ENCODE measurements around the gene CERS2. TPM values are rescaled to one million over a fixed set of nuclear protein-coding genes. Genes with fewer than 3 reads are reported as not detected.

CERS2 gene, protein sequence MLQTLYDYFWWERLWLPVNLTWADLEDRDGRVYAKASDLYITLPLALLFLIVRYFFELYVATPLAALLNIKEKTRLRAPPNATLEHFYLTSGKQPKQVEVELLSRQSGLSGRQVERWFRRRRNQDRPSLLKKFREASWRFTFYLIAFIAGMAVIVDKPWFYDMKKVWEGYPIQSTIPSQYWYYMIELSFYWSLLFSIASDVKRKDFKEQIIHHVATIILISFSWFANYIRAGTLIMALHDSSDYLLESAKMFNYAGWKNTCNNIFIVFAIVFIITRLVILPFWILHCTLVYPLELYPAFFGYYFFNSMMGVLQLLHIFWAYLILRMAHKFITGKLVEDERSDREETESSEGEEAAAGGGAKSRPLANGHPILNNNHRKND
- total RNA-seq, result 100 to 1,000 TPM; 153 TPM

DNA sequence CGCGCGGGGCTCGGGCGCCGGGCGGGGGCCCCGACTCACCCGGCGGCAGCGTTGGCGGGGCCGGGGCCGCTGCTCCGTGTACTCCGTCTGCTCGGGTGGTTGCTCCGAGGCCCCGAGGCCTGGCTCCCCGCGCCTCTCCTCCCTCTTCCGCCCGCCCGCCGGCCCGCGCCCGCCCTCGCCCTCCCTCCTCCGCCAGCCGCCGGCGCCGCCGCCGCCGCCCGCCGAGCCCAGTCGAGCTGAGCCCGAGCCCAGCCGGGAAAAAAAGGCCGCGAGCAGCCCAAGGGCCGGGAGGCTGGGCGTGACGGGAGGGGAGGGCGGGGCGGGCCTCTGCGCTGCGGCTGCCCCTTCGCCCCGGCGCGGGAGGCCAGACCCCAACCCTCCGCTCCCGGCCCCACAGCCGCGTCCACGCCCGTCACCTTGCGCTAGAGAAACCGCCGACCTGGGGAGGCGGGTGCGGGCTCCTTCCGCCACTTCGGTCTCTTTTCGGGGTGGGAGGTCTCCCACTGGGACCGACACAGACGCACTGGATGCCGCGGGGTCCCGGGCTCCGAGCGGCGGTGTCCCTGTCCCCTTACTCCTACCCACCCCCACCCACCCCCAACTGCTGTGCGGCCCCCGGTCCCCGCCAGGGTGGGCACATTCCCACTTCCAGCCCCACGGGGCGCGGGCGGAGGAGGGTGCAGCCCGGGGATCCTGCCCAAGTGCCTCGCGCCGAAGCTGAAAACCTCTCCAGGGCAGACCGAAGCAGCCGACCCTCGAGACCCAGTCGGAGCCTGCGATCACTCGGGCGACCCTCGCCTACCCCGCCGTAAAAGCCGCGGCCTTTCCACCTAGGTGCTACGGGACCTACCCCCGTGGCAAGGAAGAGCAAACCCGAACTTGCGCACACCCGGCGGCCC is at the start of gene CERS2:
TSS of gene CERS2 (minus strand) at position 256 of the 899 bp plus-strand sequence. CDS start 5,745 bp downstream, outside the sequence.
- no peaks in the 10 kb centered on the region for H3K9me3 Mint-ChIP-seq
- peaks cover 53% of the 10 kb centered on the region for H3K4me1 Mint-ChIP-seq
- peak; percentile 68 for ATAC-seq (ENCODE audit: low read depth)
- peak; percentile 85 for DNase-seq
- H3K27me3 Mint-ChIP-seq, result peaks cover 2% of the 10 kb centered on the region
- peak within 1 kb of the TSS; percentile 90 for H3K4me3 Mint-ChIP-seq
- H3K36me3 Mint-ChIP-seq, result no peaks in the 10 kb centered on the region
- POLR2A ChIA-PET, result interaction anchor here (0.6 to 2.0 kb wide), 8 partner anchors 15 to 1088 kb away, joined by 3 to 9 read pairs (median 4); partner anchors contain the start of genes ENSA, MINDY1 and SETDB1
- peak within 1 kb of the TSS; percentile 86 for H3K27ac Mint-ChIP-seq

DNA sequence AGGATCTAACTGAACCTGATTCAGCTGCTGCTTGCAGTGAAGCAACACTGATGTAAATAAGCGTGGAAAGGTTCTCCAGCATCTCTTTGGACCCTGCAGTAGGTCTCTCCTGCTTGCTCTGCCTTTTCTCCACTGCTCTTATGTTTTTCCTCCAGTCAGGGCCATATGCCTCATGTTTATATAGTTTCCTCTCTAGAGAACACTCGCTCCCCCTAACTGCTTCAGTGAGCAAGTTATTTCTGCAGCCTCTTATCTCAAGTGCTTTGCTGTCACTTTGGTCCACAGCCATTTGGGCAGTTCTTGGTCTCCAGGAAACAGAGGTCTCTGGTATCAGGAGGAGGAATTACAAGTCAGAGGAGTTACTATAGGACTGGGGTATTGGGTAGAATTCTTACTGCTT is 38.9 kb upstream of the CERS2 start:
- DNase-seq (no peak), ATAC-seq (ENCODE audit: low read depth) (no peak)
- H3K9me3 Mint-ChIP-seq, result no peaks in the 10 kb centered on the region
- POLR2A ChIA-PET, result no interaction called here
- peaks cover 4% of the 10 kb centered on the region for H3K36me3 Mint-ChIP-seq
- no peaks in the 10 kb centered on the region for H3K27me3 Mint-ChIP-seq
- peaks cover 22% of the 10 kb centered on the region for H3K4me1 Mint-ChIP-seq
- no peak overlapping the region for H3K4me3 Mint-ChIP-seq
- no peak overlapping the region for H3K27ac Mint-ChIP-seq

DNA sequence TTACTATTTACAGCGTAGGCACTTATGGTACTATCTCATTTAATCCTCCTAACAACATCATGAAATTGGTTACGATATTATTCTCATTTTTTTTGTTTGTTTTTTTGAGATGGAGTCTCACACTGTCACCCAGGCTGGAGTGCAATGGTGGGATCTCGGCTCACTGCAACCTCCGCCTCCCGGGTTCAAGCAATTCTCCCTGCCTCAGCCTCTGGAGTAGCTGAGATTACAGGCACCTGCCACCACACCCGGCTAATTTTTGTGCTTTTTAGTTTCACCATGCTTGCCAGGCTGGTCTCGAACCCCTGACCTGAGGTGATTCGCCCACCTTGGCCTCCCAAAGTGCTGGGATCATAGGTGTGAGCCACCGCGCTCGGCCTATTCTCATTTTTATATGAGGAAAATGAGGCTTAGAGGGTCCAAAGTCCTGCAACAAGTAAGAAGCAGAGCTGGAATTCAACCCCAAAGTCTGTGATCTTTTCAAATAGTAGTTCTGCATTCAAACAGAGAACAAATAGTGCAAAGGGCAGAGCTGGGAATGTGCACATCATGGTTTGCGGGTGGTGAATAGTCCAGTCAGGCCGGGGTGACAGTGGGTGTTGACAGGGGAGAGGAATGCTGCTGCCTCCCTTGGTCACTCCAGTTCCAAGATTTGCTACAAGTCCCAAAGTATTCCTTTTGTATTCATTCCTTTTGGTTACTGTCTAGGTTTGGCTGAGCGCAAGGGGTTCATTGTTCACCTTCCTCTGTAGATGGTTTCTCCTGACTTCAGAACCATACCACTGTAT is 38.2 kb upstream of the CERS2 start:
- Mint-ChIP-seq H3K9me3 (no peaks in the 10 kb centered on the region), H3K4me3 (no peak overlapping the region), H3K27me3 (no peaks in the 10 kb centered on the region), H3K36me3 (peaks cover 4% of the 10 kb centered on the region), H3K4me1 (peaks cover 27% of the 10 kb centered on the region), H3K27ac (no peak overlapping the region)
- ATAC-seq (ENCODE audit: low read depth), result no peak
- POLR2A ChIA-PET, result no interaction called here
- no peak for DNase-seq

DNA sequence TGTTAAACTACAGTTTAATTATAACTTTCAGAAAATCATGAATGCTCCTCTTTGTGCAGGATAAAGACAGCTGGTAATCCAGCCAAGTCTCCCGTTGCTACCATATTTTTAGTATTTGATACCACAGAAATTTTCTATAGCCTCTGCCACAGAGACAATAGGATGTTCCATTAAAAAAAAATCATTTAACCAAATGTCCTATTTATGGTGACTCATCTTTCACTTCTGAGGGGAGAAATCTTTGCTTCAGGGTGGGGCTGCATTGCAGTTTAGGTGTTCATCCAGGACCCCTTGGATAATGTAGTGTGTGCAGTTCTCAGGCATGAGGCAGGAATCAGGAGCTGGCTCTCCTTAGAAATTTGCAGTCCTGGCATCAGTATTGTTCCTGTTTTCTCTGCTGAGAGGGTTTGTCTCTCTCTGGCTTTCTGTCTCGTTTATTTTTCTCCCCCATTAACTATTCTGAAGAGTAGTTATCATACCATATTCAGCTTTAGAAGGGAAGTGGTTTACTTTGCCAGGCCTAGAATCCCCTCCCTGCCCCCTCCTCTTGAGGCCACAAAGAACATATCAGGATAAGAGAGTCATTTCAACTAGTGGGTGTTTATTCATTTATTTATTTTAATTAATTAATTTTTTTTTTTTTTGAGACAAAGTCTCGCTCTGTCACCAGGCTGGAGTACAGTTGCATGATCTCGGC is 36.7 kb upstream of the CERS2 start:
- no peaks in the 10 kb centered on the region for H3K9me3 Mint-ChIP-seq
- no peaks in the 10 kb centered on the region for H3K27me3 Mint-ChIP-seq
- no peak for DNase-seq
- peak overlapping the region; percentile 50 for H3K4me3 Mint-ChIP-seq
- H3K36me3 Mint-ChIP-seq, result peaks cover 4% of the 10 kb centered on the region
- peak overlapping the region; percentile 48 for H3K27ac Mint-ChIP-seq
- ATAC-seq (ENCODE audit: low read depth), result no peak
- peaks cover 40% of the 10 kb centered on the region for H3K4me1 Mint-ChIP-seq
- POLR2A ChIA-PET, result interaction anchor here (1.2 to 1.5 kb wide), 2 partner anchors 37 to 145 kb away, joined by 3 to 6 read pairs; partner anchors contain the start of genes C1orf56 and TNFAIP8L2

DNA sequence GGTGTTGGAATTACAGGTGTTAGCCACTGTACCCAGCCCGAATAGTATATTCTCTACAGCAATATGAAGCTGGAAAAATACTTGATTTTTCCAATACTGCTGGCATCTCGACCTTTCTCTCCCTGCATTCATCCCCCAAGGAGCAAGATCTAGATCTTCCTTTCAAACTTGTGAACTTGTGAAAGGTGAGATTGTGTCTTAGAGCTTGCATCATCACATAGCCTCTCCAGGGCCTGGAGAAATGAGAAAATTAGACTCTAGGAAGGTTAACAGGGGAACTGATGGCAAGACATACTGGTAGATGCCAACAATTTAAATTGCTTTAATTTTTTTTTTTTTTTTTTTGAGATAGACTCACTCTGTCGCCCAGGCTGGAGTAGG is 35.7 kb upstream of the CERS2 start:
- peaks cover 3% of the 10 kb centered on the region for H3K36me3 Mint-ChIP-seq
- no peak overlapping the region for H3K27ac Mint-ChIP-seq
- H3K9me3 Mint-ChIP-seq, result no peaks in the 10 kb centered on the region
- POLR2A ChIA-PET, result interaction anchor here (0.7 kb wide), 1 partner anchor 101 kb away, joined by 3 read pairs; no protein-coding TSS in a partner anchor
- H3K27me3 Mint-ChIP-seq, result no peaks in the 10 kb centered on the region
- peaks cover 48% of the 10 kb centered on the region for H3K4me1 Mint-ChIP-seq
- peak overlapping the region; percentile 4 for H3K4me3 Mint-ChIP-seq
- no peak for DNase-seq
- no peak for ATAC-seq (ENCODE audit: low read depth)

DNA sequence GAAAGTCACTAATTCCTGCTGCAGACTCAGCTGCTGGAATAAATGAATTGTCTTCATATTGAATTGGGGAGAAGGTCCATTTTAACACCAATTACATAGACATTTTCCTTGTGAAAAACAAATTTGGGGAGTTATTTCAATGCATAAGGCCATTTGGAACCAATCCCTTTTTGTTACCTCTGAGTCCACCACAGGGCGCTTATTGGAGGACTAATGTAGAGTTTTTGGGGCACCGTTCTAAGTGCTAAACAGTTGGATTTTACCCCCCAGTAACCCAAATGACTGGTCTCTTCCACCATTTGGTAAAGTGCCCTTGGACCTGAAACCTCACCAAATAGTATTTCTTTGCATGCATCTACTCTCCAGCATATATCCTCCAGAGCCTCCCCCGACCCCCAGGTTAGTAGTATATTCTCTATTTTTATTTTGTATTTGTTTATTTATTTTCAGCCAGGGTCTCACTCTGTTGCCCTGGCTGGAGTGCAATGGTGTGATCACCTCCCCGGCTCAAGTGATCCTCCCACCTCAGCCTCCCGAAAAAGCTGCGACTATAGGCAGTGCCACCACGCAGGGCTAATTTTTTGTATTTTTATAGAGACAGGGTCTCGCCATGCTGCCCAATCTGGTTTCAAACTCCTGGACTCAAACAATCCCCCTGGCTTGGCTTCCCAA is 35.2 kb upstream of the CERS2 start:
- H3K27ac Mint-ChIP-seq, result no peak overlapping the region
- peaks cover 3% of the 10 kb centered on the region for H3K36me3 Mint-ChIP-seq
- no peaks in the 10 kb centered on the region for H3K9me3 Mint-ChIP-seq
- POLR2A ChIA-PET, result interaction anchor here (0.7 kb wide), 1 partner anchor 101 kb away, joined by 3 read pairs; no protein-coding TSS in a partner anchor
- H3K4me3 Mint-ChIP-seq, result peak overlapping the region; percentile 98
- peaks cover 51% of the 10 kb centered on the region for H3K4me1 Mint-ChIP-seq
- DNase-seq (no peak), ATAC-seq (ENCODE audit: low read depth) (no peak)
- H3K27me3 Mint-ChIP-seq, result no peaks in the 10 kb centered on the region

- ATAC-seq (ENCODE audit: low read depth) (no peak), DNase-seq (no peak)
- H3K27ac Mint-ChIP-seq, result peak overlapping the region; percentile 96
- POLR2A ChIA-PET, result no interaction called here
- H3K36me3 Mint-ChIP-seq, result peaks cover 3% of the 10 kb centered on the region
- no peaks in the 10 kb centered on the region for H3K27me3 Mint-ChIP-seq
- H3K4me1 Mint-ChIP-seq, result peaks cover 55% of the 10 kb centered on the region
- peak overlapping the region; percentile 98 for H3K4me3 Mint-ChIP-seq
- no peaks in the 10 kb centered on the region for H3K9me3 Mint-ChIP-seq
Measured at GRCh38 chr1:151009206-151009587, 34.6 kb upstream of the CERS2 start.

- peak; percentile 85 for ATAC-seq (ENCODE audit: low read depth)
- Mint-ChIP-seq H3K27me3 (no peaks in the 10 kb centered on the region), H3K27ac (peak within 1 kb of the TSS; percentile 96), H3K4me3 (peak within 1 kb of the TSS; percentile 98), H3K4me1 (peaks cover 60% of the 10 kb centered on the region), H3K9me3 (no peaks in the 10 kb centered on the region), H3K36me3 (peaks cover 3% of the 10 kb centered on the region)
- peak; percentile 97 for DNase-seq
- POLR2A ChIA-PET, result interaction anchor here (0.7 to 1.0 kb wide), 3 partner anchors 28 to 148 kb away, joined by 3 to 4 read pairs (median 4); partner anchors contain the start of gene TNFAIP8L2
Measured at GRCh38 chr1:151008244-151009205, 33.9 kb upstream of the CERS2 start, which contains the start of gene PRUNE1. Gene PRUNE1 (plus strand): TSS chr1:151008449. CDS start chr1:151008633, 184 bp downstream.

- H3K9me3 Mint-ChIP-seq, result no peaks in the 10 kb centered on the region
- peak overlapping the region; percentile 98 for H3K4me3 Mint-ChIP-seq
- no peak for ATAC-seq (ENCODE audit: low read depth)
- POLR2A ChIA-PET, result interaction anchor here (0.9 to 1.0 kb wide), 3 partner anchors 41 to 428 kb away, joined by 3 to 4 read pairs (median 3); partner anchors contain the start of genes MCL1 and TNFAIP8L2
- H3K27me3 Mint-ChIP-seq, result no peaks in the 10 kb centered on the region
- H3K4me1 Mint-ChIP-seq, result peaks cover 65% of the 10 kb centered on the region
- H3K36me3 Mint-ChIP-seq, result peaks cover 3% of the 10 kb centered on the region
- H3K27ac Mint-ChIP-seq, result peak overlapping the region; percentile 96
- no peak for DNase-seq
Measured at GRCh38 chr1:151007853-151008243, 33.2 kb upstream of the CERS2 start.

DNA sequence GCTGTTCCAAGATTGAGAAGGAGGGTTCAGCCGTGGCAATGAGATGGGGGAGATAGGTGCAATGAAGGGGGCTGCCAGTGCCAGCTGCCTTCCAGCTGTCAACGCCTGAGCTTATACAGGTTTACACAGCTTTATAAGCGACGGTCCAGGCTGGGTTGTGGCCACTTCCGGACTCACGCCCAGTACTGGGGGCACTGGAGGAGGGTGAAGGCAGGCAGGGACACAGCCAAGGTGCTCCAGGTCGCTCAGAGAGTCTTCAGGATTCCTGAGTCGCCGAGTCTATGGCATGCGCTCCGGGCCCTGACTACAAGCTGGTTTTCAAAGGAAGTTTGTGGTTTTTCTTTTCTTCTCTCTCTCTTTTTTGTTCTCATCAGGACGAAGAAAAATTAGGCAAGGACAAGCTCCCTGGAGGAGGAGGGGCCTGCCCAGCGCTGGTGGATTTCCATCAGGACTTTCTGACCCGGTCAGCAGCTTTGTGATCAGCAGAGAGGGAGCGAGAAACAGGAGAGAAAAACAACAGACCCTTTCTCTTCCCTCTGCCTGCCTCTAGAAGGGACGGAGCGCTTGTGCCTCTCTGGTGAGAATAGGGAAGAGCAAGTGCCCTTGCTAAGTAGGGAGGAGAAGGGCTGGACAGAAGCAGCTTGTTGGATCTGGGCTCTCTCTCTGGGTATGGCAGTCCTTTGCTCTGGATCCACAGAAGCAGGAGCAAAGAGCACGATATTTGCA is 31.9 kb upstream of the CERS2 start, which contains the start of gene MINDY1:
TSS of gene MINDY1 (minus strand) at position 576 of the 726 bp plus-strand sequence. CDS start 4,285 bp downstream, outside the sequence.
- H3K4me1 Mint-ChIP-seq, result peaks cover 73% of the 10 kb centered on the region
- H3K27me3 Mint-ChIP-seq, result no peaks in the 10 kb centered on the region
- POLR2A ChIA-PET, result interaction anchor here (0.5 to 2.5 kb wide), 12 partner anchors 30 to 1120 kb away, joined by 3 to 18 read pairs (median 4); partner anchors contain the start of genes CDC42SE1, CERS2, GOLPH3L and MCL1
- H3K9me3 Mint-ChIP-seq, result no peaks in the 10 kb centered on the region
- peaks cover 3% of the 10 kb centered on the region for H3K36me3 Mint-ChIP-seq
- peak within 1 kb of the TSS; percentile 98 for H3K4me3 Mint-ChIP-seq
- H3K27ac Mint-ChIP-seq, result peak within 1 kb of the TSS; percentile 96
- ATAC-seq (ENCODE audit: low read depth), result peak; percentile 20
- DNase-seq, result peak; percentile 51
